ENCODE measurements around the gene NRG3.

- TF ChIP-seq CTCF (IDR thresholded peaks at IDR 0.05) = no peak
- TF ChIP-seq POLR2A (IDR thresholded peaks at IDR 0.05) = no peak
Observed at GRCh38 chr10:82934947-82935346, 1060.0 kb downstream of the NRG3 start.
